ENCODE results near the gene SPPL2A.

The SPPL2A gene

GRCh38 chr15:50665938-50666337 is 99.6 kb downstream of the SPPL2A start:
- no peaks in the 10 kb centered on the region for H3K9me3 ChIP-seq (ENCODE audit: control insufficient read depth, insufficient read depth, low read length)
- H3K36me3 ChIP-seq (ENCODE audit: control insufficient read depth, insufficient read depth, low read length): no peaks in the 10 kb centered on the region
- no peak overlapping the region for H3K4me3 ChIP-seq (ENCODE audit: low read length)
- no peak for DNase-seq (ENCODE audit: low read depth, low spot score)
- H3K27me3 ChIP-seq (ENCODE audit: control insufficient read depth, insufficient read depth, low read length): no peaks in the 10 kb centered on the region
- no peak overlapping the region for H3K27ac ChIP-seq (ENCODE audit: low read length)
- WGBS (ENCODE audit: insufficient coverage, insufficient read length): no CpG with 5 or more reads among the region's 5 CpGs
- H3K4me1 ChIP-seq (ENCODE audit: control insufficient read depth, insufficient read depth, low read length): no peaks in the 10 kb centered on the region

- no CpG with 5 or more reads among the region's 4 CpGs for whole genome bisulfite sequencing (ENCODE audit: insufficient coverage, insufficient read length)
- H3K27me3 ChIP-seq (ENCODE audit: control insufficient read depth, insufficient read depth, low read length): no peaks in the 10 kb centered on the region
- no peak overlapping the region for H3K27ac ChIP-seq (ENCODE audit: low read length)
- no peak for DNase-seq (ENCODE audit: low read depth, low spot score)
- H3K4me1 ChIP-seq (ENCODE audit: control insufficient read depth, insufficient read depth, low read length): no peaks in the 10 kb centered on the region; the same call in 1 of the 2 replicates
- H3K4me3 ChIP-seq (ENCODE audit: low read length): no peak overlapping the region
- no peaks in the 10 kb centered on the region; the same call in 1 of the 2 replicates for H3K36me3 ChIP-seq (ENCODE audit: control insufficient read depth, insufficient read depth, low read length)
- no peaks in the 10 kb centered on the region for H3K9me3 ChIP-seq (ENCODE audit: control insufficient read depth, insufficient read depth, low read length)
Measured at GRCh38 chr15:50655555-50655954, 110.0 kb downstream of the SPPL2A start.

- WGBS (ENCODE audit: insufficient coverage, insufficient read length): no CpG with 5 or more reads among the region's 6 CpGs
- H3K27me3 ChIP-seq (ENCODE audit: control insufficient read depth, insufficient read depth, low read length): no peaks in the 10 kb centered on the region
- DNase-seq (ENCODE audit: low read depth, low spot score): no peak
- no peak overlapping the region for H3K4me3 ChIP-seq (ENCODE audit: low read length)
- no peak overlapping the region for H3K27ac ChIP-seq (ENCODE audit: low read length)
- H3K4me1 ChIP-seq (ENCODE audit: control insufficient read depth, insufficient read depth, low read length): no peaks in the 10 kb centered on the region; the same call in 1 of the 2 replicates
- H3K9me3 ChIP-seq (ENCODE audit: control insufficient read depth, insufficient read depth, low read length): no peaks in the 10 kb centered on the region
- H3K36me3 ChIP-seq (ENCODE audit: control insufficient read depth, insufficient read depth, low read length): peaks cover 2% of the 10 kb centered on the region; the same call in 1 of the 2 replicates
Measured at GRCh38 chr15:50653156-50653743, 112.3 kb downstream of the SPPL2A start.

GRCh38 chr15:50652671-50653070 is 112.8 kb downstream of the SPPL2A start:
- no peaks in the 10 kb centered on the region for H3K27me3 ChIP-seq (ENCODE audit: control insufficient read depth, insufficient read depth, low read length)
- no peak for DNase-seq (ENCODE audit: low read depth, low spot score)
- no CpG with 5 or more reads among the region's 3 CpGs for WGBS (ENCODE audit: insufficient coverage, insufficient read length)
- no peak overlapping the region for H3K4me3 ChIP-seq (ENCODE audit: low read length)
- no peaks in the 10 kb centered on the region for H3K9me3 ChIP-seq (ENCODE audit: control insufficient read depth, insufficient read depth, low read length)
- no peaks in the 10 kb centered on the region; the same call in 1 of the 2 replicates for H3K4me1 ChIP-seq (ENCODE audit: control insufficient read depth, insufficient read depth, low read length)
- H3K36me3 ChIP-seq (ENCODE audit: control insufficient read depth, insufficient read depth, low read length): peaks cover 2% of the 10 kb centered on the region; the same call in 1 of the 2 replicates
- H3K27ac ChIP-seq (ENCODE audit: low read length): no peak overlapping the region
